ENCODE results near the gene RSRP1.
A peak's percentile ranks its signal among the peaks of the same experiment; 100 is the strongest.
"Not testable (repeated sequence)": the region's sequence is repeated elsewhere in the genome, so short reads cannot be mapped to it uniquely, and the experiment has no call there.

The RSRP1 gene, protein sequence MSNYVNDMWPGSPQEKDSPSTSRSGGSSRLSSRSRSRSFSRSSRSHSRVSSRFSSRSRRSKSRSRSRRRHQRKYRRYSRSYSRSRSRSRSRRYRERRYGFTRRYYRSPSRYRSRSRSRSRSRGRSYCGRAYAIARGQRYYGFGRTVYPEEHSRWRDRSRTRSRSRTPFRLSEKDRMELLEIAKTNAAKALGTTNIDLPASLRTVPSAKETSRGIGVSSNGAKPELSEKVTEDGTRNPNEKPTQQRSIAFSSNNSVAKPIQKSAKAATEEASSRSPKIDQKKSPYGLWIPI

GRCh38 chr1:25247024-25247828 is at the start of gene RSRP1:
TSS of gene RSRP1 (minus strand) at chr1:25247454. CDS start at chr1:25246963, 491 bp downstream.
- peak; percentile 100 for DNase-seq

- not testable (repeated sequence) for DNase-seq
These were observed 49.2 kb upstream of the RSRP1 start for GRCh38 chr1:25296501-25296900.

GRCh38 chr1:25294889-25295826 is 47.9 kb upstream of the RSRP1 start:
- not testable (repeated sequence) for DNase-seq

- DNase-seq, result not testable (repeated sequence)
These were observed 46.2 kb upstream of the RSRP1 start for GRCh38 chr1:25293426-25293825.

DNA sequence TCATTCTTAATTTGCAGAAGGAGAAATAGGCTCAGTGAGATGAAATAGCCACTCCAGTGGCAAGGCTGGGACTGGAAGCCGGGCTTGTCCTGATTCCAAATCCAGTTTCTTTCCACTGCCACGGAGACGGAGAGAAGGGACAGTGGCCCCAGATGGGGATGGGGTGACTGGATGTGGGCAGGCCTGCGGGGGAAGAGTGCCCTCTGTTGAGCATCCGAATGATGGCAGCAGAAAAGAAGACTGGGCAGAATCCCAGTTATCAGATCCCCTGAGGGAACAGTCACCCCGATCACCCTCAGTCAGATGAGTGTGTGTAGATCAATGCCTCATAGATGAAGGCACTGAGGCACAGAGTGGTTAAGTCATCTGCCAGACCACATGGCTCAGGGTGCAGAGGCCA is 42.8 kb upstream of the RSRP1 start:
- peak in 1 of 2 experiments; percentile 1 for DNase-seq

DNA sequence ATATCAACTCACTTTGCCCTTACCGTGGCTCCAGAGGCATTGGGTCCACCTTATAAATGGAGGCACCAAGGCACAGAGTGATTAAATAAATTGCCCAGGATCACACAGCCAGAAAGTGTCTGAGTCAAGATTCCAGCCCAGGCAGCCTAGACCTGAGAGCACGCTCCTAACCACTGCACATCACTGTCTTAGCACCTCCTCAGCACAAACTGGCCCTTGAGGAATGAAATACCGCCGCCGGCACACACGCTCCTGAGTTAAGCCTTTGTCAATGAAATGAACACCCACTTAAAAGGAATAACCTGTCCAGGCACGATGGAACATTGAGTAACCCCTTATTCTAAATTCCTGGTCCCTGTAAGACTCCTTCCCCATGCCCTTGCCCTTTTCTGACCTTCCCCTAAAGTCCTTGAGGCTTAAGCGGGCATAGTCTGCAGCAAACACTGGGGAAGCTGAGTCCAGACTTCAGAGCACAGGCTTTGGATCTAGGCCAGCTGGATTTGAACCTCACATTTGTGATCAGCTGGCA is 41.4 kb upstream of the RSRP1 start:
- DNase-seq, result not testable (repeated sequence)

DNA sequence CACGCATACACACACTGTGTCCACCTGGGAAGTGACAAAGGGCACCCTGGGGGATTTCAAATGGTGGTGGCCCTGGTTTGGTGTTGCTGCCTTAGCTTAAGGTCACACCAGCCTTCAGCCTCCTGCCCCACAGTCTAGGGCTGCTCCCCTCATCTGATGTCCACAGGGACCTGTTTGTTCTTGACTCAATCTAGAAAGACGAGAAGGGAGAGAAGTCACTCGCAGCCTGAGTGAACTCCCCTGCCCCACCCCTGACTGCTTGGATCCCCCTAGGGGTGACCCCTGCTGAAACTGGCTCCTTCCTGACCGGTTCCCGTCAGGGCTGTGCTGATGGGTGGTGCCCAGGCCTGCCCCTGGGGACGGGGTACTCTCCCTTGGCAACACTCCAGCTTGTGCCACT is 39.9 kb upstream of the RSRP1 start:
- not testable (repeated sequence) for DNase-seq

GRCh38 chr1:25285862-25286261 is 38.6 kb upstream of the RSRP1 start:
- DNase-seq, result not testable (repeated sequence)

DNA sequence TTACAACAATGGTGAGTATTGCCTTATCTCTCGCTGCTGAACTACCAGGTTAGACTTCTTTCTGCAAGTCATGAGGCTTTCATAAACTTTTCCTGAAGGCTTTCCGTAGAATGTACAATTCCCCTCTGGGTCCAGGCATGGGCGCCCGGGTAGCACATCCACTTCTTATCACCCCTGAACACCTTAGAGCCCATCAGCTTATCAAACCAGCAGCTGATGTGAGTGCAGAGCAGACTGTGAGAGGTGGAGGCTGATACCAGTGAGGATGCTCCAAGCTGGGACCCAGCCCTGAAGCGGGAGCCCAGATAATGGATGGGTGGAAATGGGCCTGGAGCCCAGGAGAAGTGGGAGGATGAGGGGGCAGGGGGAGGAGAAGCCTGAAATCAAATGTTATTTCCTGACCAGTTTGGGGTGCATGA is 32.4 kb upstream of the RSRP1 start:
- DNase-seq, result not testable (repeated sequence)

DNA sequence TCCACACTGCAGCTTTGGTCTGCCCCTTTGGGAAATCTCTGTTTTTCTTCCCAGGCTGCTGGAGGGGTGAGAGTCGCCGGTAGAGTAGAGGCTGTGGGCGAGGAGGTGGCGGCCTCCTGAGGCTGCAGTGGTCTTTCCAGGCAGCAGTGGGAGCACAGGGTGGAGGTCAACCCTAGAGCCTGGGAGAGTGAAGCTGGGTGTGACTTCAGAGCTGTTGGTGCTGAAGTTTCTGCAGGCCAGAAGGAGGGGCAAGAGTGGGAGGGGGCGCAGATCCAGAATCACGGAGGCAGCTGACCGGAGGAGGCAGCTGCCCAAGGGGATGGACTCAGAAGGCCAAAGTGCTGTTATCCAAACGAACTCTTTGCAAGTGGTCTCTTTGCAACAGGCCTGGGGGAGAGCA is 31.5 kb upstream of the RSRP1 start:
- not testable (repeated sequence) for DNase-seq

- not testable (repeated sequence) for DNase-seq
These were observed 31.1 kb upstream of the RSRP1 start for GRCh38 chr1:25278358-25278757.

- not testable (repeated sequence) for DNase-seq
These were observed 30.0 kb upstream of the RSRP1 start for GRCh38 chr1:25277295-25277694.

DNA sequence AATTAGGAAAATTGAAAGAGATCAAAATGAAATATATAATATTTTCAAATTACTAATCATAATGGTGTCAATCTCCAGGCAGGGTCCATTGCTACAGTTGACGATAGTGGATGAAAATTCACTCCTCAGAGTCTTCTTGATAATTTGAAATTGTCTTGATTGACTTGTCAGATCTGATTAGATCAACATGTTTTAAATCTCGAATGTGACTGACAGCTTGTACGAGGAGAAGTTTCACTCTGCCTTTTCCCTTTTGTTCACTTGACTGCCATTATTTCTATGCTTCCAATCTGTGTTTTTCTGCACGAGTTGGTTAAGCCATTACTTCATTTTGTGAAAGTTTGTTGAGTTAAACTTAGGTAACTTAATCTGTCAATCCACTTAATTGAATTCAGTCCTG is 28.4 kb upstream of the RSRP1 start:
- not testable (repeated sequence) for DNase-seq

DNA sequence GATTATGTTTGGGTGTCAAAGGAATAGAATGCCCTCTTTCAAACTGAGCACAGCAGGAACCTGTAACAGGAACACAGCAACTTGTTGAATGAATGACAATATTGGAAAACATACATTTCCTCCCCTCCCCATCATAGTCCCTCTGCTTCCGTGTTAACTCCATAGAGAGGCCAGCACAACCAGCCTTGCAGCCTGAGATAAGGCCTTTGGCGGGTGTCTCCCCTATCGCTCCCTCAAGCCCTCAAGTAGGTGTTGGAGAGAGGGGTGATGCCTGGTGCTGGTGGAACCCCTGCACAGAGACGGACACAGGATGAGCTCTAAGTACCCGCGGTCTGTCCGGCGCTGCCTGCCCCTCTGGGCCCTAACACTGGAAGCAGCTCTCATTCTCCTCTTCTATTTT is 25.0 kb upstream of the RSRP1 start, which contains the start of gene RHD:
Gene RHD (plus strand): TSS at position 272 of the 400 bp plus-strand sequence. CDS start 39 bp downstream, at position 311.
- not testable (repeated sequence) for DNase-seq

DNA sequence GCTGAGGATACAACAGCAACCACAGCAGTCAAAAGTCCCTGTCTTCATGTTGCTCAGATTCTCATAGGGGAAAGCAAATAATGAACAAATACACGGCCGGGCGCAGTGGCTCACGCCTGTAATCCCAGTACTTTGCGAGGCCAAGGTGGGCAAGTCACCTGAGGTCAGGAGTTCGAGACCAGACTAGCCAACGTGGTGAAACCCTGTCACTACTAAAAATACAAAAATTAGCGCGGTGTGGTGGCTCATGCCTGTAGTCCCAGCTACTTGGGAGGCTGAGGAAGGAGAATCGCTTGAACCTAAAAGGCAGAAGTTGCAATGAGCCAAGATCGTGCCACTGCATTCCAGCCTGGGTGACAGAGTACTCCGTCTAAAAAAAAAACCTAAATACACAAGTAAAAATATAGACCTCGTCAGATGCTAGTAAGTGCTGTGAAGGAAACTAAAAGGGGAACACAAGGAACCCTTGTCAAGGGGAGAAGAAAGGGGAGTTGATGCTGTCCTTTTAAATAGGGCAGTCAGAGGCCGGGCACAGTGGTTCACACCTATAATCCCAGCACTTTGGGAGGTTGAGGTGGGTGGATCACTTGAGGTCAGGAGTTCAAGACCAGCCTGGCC is 21.0 kb upstream of the RSRP1 start:
- DNase-seq, result not testable (repeated sequence)

- peak; percentile 78 to 83 for DNase-seq
These were observed 20.3 kb upstream of the RSRP1 start for GRCh38 chr1:25267288-25268142.

DNA sequence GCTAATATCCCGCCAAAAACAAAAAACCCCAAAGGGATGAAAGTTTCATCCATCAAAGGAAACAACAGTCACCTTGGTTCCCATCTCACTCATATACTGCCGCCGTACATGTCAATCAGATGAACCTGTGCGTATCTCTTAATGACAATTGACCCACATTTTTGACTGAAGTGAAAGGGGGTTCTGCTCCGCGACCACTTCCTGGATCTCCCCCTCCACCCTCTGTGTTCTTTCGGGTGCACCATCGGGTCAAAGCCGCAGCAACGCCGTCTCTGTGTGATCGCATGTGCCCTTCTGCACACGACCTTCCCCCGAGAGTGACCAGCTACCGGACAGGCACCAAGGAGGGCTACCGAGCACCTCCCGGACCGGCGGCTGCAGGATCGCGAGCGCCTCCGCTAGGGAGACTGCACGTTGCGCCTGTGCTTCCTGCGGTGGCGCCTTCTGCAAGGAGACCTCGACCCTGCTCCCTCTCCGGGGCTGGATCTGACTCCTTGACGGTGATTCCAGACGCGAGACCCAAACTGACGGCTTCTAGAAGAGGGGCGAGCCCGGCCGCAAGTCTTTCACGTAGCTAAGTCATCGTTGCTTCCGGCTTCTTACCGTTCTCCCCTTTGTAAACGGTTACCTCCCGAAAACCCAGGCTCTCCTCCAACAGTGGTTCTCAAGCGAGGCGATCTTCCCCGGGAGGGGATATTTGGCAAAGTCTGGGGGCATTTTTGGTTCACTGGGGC is 19.5 kb upstream of the RSRP1 start:
- peak in 1 of 2 experiments; percentile 14 for DNase-seq

GRCh38 chr1:25260336-25260735 is 13.1 kb upstream of the RSRP1 start:
- not testable (repeated sequence) for DNase-seq

DNA sequence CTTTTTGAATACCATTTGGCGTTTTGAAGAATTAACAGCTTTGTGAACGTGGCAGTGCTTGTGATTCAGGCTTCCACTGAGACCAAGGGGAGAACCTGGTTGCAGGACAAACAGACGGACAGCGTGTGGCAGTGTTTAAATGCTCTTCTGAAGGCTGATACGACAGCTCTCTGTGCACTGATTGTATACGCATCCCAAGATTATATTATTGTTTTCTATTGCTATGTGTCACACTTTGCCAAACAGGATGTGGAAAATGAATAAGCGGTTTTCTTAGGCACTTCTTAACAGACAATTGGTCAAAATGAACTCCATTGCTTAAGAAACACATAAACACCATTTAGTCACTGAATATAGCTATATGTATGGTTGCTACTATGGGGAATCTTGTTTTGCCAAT is 12.6 kb upstream of the RSRP1 start:
- not testable (repeated sequence) for DNase-seq

- no peak for DNase-seq
These were observed 9.9 kb upstream of the RSRP1 start for GRCh38 chr1:25257196-25257595.

Measured in activated CD4-positive, alpha-beta T cell treated with anti-CD3 and anti-CD28 coated beads, Interleukin-2, amount 50 U/mL, for 48 hours (primary cell).